H1 (cell line): ENCODE data around the gene CFAP74. TPM values are rescaled to one million over a fixed set of nuclear protein-coding genes. Genes with fewer than 3 reads are reported as not detected.

Experiments
- CBX5 ChIP-seq: fragments of 300-800, 300-1000 bp; sonication (generic); IDR thresholded peaks from 2 replicates; pipeline ENCODE4 v1.7.1; 2016; ENCODE audit warnings: antibody characterized with exemption, low read length, low read depth
- CTCF ChIP-seq, 3 experiments: IDR thresholded peaks; 1 replicate in 2 of 3; 2 replicates in 1 of 3; pipeline versions ENCODE4 v1.5.1 to v1.6.1; 2011; ENCODE audit warnings: low read length in 3 of 3, mild to moderate bottlenecking in 3 of 3, inconsistent platforms in 2 of 3, low read depth in 1 of 3, moderate library complexity in 1 of 3; ENCODE audit not compliant: insufficient read depth in 1 of 3; ENCODE audit errors: control extremely low read depth in 1 of 3
- KDM4A ChIP-seq: IDR thresholded peaks from one replicate; pipeline ENCODE4 v1.7.1; 2012; ENCODE audit warnings: low read depth, mild to moderate bottlenecking, moderate library complexity, low read length, inconsistent platforms; ENCODE audit not compliant: severe bottlenecking
- TCF12 ChIP-seq: IDR thresholded peaks from 2 replicates; pipeline ENCODE4 v1.6.1; 2011; ENCODE audit warnings: low read depth, mild to moderate bottlenecking, low read length
- polyA plus RNA-seq, 7 experiments: library from polyadenylated mRNA; depleted of rRNA in 3 of 7; stranded (reverse) in 5 of 7; unstranded in 2 of 7; fragments of >200 nt in 5 of 7; fragments of 200-250 nt in 2 of 7; gene quantifications; 1 replicate in 5 of 7; 2 replicates in 1 of 7; 4 replicates in 1 of 7; pipeline versions ENCODE4 v1.2.1 to v1.2.3, GENCODE V29; 2011 to 2013; ENCODE audit warnings: missing spikeins in 2 of 7, mixed read lengths in 2 of 7
- total RNA-seq: library from RNA; stranded (reverse); fragmentation: NEBNext Ultra II Directional; extraction: Animal tissue kit (Norgen Biotek cat#: 25700); gene quantifications from 2 replicates; pipeline ENCODE4 v1.2.1, GENCODE V29; 2021
- TF ChIP-seq, protein P1 (sequence below): fragments of 300-600 bp; sonication (generic); IDR thresholded peaks from 2 replicates; pipeline ENCODE4 v1.7.1; 2012; ENCODE audit warnings: low read length, moderate library complexity, mild to moderate bottlenecking, inconsistent platforms; ENCODE audit not compliant: insufficient replicate concordance

CFAP74 gene
- total and polyA plus RNA-seq, 2 of the 8 experiments (the other 6 are each of a cell fraction or from before 2014, with no cell fraction given), result 0.09 to 0.20 TPM

- TF ChIP-seq, protein P1, sequence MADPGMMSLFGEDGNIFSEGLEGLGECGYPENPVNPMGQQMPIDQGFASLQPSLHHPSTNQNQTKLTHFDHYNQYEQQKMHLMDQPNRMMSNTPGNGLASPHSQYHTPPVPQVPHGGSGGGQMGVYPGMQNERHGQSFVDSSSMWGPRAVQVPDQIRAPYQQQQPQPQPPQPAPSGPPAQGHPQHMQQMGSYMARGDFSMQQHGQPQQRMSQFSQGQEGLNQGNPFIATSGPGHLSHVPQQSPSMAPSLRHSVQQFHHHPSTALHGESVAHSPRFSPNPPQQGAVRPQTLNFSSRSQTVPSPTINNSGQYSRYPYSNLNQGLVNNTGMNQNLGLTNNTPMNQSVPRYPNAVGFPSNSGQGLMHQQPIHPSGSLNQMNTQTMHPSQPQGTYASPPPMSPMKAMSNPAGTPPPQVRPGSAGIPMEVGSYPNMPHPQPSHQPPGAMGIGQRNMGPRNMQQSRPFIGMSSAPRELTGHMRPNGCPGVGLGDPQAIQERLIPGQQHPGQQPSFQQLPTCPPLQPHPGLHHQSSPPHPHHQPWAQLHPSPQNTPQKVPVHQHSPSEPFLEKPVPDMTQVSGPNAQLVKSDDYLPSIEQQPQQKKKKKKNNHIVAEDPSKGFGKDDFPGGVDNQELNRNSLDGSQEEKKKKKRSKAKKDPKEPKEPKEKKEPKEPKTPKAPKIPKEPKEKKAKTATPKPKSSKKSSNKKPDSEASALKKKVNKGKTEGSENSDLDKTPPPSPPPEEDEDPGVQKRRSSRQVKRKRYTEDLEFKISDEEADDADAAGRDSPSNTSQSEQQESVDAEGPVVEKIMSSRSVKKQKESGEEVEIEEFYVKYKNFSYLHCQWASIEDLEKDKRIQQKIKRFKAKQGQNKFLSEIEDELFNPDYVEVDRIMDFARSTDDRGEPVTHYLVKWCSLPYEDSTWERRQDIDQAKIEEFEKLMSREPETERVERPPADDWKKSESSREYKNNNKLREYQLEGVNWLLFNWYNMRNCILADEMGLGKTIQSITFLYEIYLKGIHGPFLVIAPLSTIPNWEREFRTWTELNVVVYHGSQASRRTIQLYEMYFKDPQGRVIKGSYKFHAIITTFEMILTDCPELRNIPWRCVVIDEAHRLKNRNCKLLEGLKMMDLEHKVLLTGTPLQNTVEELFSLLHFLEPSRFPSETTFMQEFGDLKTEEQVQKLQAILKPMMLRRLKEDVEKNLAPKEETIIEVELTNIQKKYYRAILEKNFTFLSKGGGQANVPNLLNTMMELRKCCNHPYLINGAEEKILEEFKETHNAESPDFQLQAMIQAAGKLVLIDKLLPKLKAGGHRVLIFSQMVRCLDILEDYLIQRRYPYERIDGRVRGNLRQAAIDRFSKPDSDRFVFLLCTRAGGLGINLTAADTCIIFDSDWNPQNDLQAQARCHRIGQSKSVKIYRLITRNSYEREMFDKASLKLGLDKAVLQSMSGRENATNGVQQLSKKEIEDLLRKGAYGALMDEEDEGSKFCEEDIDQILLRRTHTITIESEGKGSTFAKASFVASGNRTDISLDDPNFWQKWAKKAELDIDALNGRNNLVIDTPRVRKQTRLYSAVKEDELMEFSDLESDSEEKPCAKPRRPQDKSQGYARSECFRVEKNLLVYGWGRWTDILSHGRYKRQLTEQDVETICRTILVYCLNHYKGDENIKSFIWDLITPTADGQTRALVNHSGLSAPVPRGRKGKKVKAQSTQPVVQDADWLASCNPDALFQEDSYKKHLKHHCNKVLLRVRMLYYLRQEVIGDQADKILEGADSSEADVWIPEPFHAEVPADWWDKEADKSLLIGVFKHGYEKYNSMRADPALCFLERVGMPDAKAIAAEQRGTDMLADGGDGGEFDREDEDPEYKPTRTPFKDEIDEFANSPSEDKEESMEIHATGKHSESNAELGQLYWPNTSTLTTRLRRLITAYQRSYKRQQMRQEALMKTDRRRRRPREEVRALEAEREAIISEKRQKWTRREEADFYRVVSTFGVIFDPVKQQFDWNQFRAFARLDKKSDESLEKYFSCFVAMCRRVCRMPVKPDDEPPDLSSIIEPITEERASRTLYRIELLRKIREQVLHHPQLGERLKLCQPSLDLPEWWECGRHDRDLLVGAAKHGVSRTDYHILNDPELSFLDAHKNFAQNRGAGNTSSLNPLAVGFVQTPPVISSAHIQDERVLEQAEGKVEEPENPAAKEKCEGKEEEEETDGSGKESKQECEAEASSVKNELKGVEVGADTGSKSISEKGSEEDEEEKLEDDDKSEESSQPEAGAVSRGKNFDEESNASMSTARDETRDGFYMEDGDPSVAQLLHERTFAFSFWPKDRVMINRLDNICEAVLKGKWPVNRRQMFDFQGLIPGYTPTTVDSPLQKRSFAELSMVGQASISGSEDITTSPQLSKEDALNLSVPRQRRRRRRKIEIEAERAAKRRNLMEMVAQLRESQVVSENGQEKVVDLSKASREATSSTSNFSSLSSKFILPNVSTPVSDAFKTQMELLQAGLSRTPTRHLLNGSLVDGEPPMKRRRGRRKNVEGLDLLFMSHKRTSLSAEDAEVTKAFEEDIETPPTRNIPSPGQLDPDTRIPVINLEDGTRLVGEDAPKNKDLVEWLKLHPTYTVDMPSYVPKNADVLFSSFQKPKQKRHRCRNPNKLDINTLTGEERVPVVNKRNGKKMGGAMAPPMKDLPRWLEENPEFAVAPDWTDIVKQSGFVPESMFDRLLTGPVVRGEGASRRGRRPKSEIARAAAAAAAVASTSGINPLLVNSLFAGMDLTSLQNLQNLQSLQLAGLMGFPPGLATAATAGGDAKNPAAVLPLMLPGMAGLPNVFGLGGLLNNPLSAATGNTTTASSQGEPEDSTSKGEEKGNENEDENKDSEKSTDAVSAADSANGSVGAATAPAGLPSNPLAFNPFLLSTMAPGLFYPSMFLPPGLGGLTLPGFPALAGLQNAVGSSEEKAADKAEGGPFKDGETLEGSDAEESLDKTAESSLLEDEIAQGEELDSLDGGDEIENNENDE, result no peak
- TF ChIP-seq CBX5 (no peak), KDM4A (no peak), TCF12 (no peak), CTCF (IDR thresholded peaks at IDR 0.05; ENCODE audit: control extremely low read depth in 1 of 3, insufficient read depth in 1 of 3, low read depth in 1 of 3, low read length in 3 of 3) (no peak)
Observed at GRCh38 chr1:2028870-2029560, 25.4 kb upstream of the CFAP74 start (continued).
